H1 (cell line): Measurements from ENCODE around the gene TMEM181.

Experiments used
- BRCA1 ChIP-seq: IDR thresholded peaks from 2 replicates; pipeline ENCODE4 v1.6.1; 2012; ENCODE audit warnings: low read depth, low read length, improper control_type of control experiment
- POLR2AphosphoS5 ChIP-seq: IDR thresholded peaks from 2 replicates; pipeline ENCODE4 v1.6.1; 2011; ENCODE audit warnings: low read depth, low read length
- SIN3A ChIP-seq, 2 experiments: IDR thresholded peaks in 1 of 2; conservative IDR thresholded peaks in 1 of 2; 2 replicates each; pipeline ENCODE4 v1.6.1; 2011 to 2012; ENCODE audit warnings: low read length in 2 of 2, improper control_type of control experiment in 1 of 2, low read depth in 1 of 2, mild to moderate bottlenecking in 1 of 2
- TAF1 ChIP-seq: IDR thresholded peaks from 2 replicates; pipeline ENCODE4 v1.6.1; 2011; ENCODE audit warnings: mild to moderate bottlenecking, low read depth, low read length
- TF ChIP-seq, protein P1 (sequence below): IDR thresholded peaks from 2 replicates; pipeline ENCODE4 v1.6.1; 2012; ENCODE audit warnings: inconsistent platforms

DNA sequence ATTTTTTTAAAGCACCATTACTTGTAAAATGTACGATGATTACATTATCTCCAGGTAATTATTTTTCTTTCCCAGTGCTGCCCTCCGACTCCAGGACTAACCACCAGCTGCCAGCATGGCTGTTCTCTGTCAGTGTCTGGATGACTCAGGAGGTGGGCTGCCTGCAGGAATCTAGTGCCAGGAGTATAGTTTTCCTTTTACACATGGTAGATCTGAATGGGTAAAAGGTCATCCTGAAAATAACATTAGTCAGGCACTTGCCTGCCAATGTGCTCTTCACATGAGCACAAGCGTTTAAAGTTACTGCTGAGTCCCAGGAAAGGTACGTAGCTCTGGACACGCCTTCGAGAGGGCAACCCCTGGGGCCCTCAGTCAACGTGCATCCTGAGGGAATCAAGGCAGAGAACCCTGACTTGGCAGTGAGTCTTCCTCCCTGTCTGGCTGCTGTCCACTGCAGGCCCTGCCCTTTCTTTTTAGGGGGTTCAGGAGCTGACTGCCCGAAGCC, 82.3 kb downstream of the TMEM181 start:
- TF ChIP-seq TAF1 = no peak
- no peak for TF ChIP-seq SIN3A (conservative IDR thresholded peaks at IDR 0.05 in 1 of 2, IDR thresholded peaks at IDR 0.05 in 1 of 2; ENCODE audit: low read depth in 1 of 2, low read length in 2 of 2)
- TF ChIP-seq BRCA1 = no peak
- TF ChIP-seq, protein P1, sequence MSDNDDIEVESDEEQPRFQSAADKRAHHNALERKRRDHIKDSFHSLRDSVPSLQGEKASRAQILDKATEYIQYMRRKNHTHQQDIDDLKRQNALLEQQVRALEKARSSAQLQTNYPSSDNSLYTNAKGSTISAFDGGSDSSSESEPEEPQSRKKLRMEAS = no peak
- TF ChIP-seq POLR2AphosphoS5 = no peak
